GM10266 (cell line): ENCODE measurements around the gene FCN1.

Experiments used
- DNase-seq: peaks from one replicate; pipeline ENCODE4 v3.0.0; 2012; ENCODE audit errors: extremely low spot score
- TF ChIP-seq, protein P1 (sequence below): IDR thresholded peaks from 2 replicates; pipeline ENCODE4 v1.5.1; 2012; ENCODE audit warnings: mild to moderate bottlenecking, low read depth; ENCODE audit not compliant: control insufficient read depth, insufficient read depth; ENCODE audit errors: missing control alignments

The FCN1 gene

DNA sequence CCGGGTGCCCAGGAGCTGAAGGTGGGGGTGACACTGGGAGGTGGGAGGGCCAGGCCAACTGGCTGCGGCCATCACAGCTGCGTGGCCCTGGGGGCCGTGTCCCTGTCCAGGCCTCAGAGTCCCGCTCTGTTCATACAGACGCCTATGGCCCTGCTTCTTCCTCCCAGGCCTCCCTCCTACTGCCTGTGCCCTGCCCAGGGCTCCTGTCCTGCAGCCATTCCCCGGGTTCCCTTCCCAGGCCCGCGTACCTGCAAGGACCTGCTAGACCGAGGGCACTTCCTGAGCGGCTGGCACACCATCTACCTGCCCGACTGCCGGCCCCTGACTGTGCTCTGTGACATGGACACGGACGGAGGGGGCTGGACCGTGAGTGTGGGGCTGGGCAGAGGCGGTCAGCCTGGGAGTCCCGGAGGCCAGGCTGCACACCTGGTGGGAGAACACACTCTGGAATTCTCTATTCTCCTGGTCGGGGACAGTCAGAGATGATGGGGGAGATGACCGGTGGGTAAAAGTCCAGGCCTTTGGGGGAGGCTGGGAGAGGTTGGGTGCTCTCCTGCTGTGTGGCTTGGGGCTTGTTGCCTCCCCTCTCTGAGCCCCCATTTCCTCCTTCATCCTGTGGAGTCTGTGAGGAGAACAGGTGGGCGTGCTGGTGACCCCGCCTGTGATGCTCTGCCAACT, 32.6 kb downstream of the FCN1 start:
- TF ChIP-seq, protein P1, sequence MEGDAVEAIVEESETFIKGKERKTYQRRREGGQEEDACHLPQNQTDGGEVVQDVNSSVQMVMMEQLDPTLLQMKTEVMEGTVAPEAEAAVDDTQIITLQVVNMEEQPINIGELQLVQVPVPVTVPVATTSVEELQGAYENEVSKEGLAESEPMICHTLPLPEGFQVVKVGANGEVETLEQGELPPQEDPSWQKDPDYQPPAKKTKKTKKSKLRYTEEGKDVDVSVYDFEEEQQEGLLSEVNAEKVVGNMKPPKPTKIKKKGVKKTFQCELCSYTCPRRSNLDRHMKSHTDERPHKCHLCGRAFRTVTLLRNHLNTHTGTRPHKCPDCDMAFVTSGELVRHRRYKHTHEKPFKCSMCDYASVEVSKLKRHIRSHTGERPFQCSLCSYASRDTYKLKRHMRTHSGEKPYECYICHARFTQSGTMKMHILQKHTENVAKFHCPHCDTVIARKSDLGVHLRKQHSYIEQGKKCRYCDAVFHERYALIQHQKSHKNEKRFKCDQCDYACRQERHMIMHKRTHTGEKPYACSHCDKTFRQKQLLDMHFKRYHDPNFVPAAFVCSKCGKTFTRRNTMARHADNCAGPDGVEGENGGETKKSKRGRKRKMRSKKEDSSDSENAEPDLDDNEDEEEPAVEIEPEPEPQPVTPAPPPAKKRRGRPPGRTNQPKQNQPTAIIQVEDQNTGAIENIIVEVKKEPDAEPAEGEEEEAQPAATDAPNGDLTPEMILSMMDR: no peak
- no peak for DNase-seq

DNA sequence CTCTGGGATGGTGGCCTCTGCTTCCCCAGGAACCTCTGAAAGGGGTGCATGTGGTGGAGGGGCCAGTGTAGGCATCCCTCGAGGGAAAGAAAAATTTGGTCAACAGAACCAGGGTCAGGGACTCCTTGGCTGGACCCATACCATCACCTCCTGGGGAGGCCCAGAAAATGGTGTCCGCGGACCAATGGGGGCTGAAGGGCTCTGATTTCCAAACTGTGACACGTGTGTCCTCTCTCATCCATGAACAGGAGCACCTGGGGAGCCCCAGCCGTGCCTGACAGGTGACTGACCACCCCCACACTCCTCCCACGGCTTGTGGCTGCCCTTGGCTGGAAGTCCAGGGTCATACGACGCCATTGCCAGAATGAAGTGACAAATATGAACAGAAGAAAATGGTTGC, 33.2 kb downstream of the FCN1 start:
- TF ChIP-seq, protein P1: no peak
- no peak for DNase-seq

DNA sequence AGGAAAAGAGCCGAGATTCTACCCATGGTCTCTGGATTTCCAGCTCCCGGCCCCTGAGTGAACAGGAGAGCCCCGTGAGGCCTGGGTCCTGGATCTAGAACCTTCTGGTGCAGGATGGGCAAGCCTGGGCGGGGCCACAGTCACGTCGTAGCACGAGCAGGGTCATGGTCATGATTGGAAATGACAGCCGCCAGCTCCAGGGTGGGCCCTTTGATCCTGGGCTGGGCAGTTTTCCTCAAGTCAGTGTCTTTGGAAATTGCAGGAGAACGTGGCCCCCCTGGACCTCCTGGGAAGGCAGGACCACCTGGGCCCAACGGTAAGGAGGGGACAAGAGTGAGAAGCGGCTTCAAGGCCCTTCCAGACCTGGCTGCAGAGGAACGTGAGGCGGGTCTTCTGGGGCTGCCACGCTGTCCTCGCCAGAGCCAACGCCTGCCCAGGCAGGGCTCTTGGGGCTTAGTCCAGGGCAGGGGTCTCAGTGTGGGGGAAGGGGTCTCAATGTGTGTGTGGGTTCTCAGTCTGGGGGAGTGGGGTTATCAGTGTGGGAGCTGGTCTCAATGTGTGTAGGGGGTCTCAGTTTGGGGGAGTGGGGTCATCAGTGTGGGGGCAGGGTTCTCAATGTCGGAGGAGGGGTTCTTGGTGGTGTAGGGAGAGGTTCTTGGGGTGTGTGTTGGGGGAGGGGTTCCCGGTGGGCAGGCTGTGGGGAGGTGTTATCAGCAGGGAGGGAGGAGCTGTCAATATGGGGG, 34.5 kb downstream of the FCN1 start:
- TF ChIP-seq, protein P1: no peak
- DNase-seq: no peak

DNA sequence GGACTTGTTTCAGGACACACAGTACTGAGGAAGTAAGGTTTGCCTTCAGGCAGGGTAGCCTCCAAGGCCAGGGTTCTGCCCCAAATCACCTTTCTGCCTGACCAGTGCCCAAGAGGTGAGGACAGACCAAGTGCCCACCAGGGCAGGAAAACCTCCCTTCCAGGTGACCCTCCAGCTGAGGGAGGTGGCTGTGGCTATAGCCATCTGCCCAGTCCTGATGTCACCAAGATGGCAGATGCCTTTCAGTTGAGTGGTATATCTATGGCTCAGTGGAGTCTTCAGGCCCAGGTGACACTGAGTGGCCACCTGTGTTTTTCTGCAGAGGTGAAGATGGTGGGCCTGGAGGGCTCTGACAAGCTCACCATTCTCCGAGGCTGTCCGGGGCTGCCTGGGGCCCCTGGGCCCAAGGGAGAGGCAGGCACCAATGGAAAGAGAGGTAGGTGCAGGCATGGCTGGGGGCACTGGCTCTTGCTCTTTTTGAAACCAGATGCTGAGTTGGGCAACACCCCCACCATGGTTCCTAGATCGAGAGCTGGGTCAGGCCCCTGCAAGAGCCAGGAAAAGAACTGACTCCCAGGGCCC, 35.4 kb downstream of the FCN1 start:
- no peak for DNase-seq
- TF ChIP-seq, protein P1: no peak

DNA sequence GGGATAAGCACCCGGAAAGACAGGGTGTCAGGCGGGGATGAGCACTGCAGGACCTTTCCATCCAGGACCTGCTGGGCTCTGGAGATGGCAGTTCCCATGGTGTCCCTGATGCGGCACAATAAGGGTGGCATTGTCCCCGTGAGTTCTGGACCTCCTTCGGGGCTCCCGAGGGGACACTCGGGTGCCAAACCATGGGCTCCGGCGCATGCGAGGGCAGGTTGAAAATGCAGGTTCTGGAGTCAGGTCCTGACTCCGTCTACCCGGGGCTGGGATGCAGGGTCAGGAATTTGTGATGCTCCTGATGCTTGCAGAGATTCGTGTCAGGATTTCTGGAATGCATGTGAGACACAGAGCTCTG, 36.4 kb downstream of the FCN1 start:
- TF ChIP-seq, protein P1: no peak
- no peak for DNase-seq

DNA sequence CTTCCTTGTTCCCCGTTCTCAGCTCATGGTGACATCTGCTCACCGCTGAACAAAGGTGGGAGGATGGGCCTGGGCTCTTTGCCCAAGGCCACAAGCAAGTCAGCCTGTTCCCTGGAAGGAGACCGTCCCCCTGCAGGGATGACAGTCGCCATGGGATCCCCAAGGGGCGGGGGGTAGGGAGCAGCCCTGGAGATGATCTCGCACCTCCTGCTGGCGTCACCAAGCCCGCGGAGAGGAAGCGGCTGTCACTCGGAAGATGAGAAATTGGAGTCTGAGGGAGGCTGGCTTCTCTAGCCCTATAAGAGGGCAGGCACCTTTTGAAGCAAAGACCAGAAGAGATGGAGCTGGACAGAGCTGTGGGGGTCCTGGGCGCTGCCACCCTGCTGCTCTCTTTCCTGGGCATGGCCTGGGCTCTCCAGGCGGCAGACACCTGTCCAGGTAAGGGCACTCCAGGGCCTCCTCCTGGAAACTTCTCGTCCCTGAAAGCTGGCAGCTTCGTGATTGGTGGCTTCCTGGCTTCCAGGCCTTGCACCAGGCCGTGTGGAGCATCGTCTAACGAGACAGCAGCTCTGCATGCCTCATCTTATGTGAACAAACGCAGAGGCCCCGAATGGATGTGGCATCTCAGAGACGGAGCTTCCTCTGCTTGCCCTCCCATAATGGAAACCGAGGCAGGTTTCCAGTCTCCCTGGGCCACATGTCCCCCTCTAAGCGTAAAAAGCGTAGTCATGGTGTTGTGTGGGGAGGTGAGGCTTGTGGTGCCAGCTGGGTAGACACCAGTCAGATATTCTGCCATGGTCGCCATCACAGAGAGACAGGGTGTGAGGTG, 37.0 kb downstream of the FCN1 start, which contains the start of gene FCN2:
Gene FCN2, plus strand, starts transcription at position 327 of the 829 bp plus-strand sequence. Its CDS starts 12 bp downstream, at position 339.
- TF ChIP-seq, protein P1: no peak
- no peak for DNase-seq
